ENCODE results near the gene CDAN1.

- TF ChIP-seq, protein P1, sequence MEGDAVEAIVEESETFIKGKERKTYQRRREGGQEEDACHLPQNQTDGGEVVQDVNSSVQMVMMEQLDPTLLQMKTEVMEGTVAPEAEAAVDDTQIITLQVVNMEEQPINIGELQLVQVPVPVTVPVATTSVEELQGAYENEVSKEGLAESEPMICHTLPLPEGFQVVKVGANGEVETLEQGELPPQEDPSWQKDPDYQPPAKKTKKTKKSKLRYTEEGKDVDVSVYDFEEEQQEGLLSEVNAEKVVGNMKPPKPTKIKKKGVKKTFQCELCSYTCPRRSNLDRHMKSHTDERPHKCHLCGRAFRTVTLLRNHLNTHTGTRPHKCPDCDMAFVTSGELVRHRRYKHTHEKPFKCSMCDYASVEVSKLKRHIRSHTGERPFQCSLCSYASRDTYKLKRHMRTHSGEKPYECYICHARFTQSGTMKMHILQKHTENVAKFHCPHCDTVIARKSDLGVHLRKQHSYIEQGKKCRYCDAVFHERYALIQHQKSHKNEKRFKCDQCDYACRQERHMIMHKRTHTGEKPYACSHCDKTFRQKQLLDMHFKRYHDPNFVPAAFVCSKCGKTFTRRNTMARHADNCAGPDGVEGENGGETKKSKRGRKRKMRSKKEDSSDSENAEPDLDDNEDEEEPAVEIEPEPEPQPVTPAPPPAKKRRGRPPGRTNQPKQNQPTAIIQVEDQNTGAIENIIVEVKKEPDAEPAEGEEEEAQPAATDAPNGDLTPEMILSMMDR (IDR thresholded peaks at IDR 0.05; ENCODE audit: insufficient read depth, low read length, poor library complexity, severe bottlenecking) = no peak
- no peak for TF ChIP-seq EZH2phosphoT487 (conservative IDR thresholded peaks at IDR 0.05; ENCODE audit: low read length)
Measured at GRCh38 chr15:42721016-42721415, 15.9 kb downstream of the CDAN1 start.
